Erythroblast (primary cell): ENCODE measurements around the gene PRKG1.
"Not testable (repeated sequence)": the region's sequence is repeated elsewhere in the genome, so short reads cannot be mapped to it uniquely, and the experiment has no call there.

Experiments
- DNase-seq, 2 experiments: peaks; one replicate each; lab custom pipeline; 2025; lab: John Stamatoyannopoulos, UW
- GATA1 ChIP-seq: IDR thresholded peaks from 2 replicates; pipeline ENCODE4 v1.6.1; 2011; ENCODE audit warnings: low read depth, mild to moderate bottlenecking, control low read depth, low read length, moderate library complexity
- POLR2A ChIP-seq: IDR thresholded peaks from 2 replicates; pipeline ENCODE4 v1.6.1; 2011; ENCODE audit warnings: mild to moderate bottlenecking, low read length

PRKG1 gene

GRCh38 chr10:51183783-51184182 is 109.5 kb downstream of the PRKG1 start:
- TF ChIP-seq POLR2A: no peak
- TF ChIP-seq GATA1: no peak
- DNase-seq: no peak

GRCh38 chr10:51186361-51186760 is 112.1 kb downstream of the PRKG1 start:
- TF ChIP-seq POLR2A (no peak), GATA1 (no peak)
- DNase-seq: no peak

DNA sequence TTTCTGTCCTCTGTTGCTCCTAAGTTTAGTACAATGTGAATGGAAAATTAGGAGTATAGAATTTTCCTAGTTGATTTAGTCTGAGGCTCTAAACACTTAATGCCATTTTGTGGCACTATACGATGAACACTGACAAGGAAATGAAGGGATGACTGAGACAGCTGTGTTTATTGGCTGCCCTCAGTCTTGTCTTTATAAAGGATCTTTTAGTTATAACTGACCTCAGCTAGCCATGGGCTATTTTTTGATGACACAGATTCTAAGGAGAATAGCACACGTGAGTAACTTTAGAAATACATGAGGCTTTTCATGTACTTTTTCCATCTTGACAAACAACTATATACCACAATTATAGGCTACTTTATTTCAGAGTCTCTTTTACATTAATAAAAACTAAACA is 113.7 kb downstream of the PRKG1 start:
- DNase-seq: no peak
- no peak for TF ChIP-seq POLR2A
- no peak for TF ChIP-seq GATA1

- DNase-seq: no peak
- TF ChIP-seq POLR2A: no peak
- TF ChIP-seq GATA1: no peak
Measured at GRCh38 chr10:51188866-51189265, 114.6 kb downstream of the PRKG1 start.

- no peak for TF ChIP-seq GATA1
- no peak for TF ChIP-seq POLR2A
- no peak for DNase-seq
Measured at GRCh38 chr10:51196508-51197175, 122.4 kb downstream of the PRKG1 start.

- TF ChIP-seq POLR2A: no peak
- no peak for DNase-seq
Measured at GRCh38 chr10:51198170-51198569, 123.9 kb downstream of the PRKG1 start.

DNA sequence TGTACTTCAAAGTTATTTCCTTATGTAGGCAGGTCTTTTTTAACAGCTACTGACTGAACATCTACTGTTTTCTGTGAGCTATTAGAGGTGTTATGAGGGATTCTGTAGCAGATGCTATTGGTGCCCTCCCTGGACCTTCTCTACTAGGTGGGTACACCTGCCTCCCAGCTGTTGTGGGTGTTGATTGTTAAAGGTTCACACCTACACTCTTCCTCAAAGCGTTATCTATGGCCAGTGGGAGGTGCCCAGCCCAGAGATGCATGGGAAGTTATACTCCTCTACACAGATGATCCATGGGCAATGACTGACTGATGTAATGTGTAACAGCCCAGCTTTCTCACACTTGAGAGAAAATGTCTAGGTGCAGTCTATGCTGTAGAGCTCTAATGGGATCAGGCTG is 127.7 kb downstream of the PRKG1 start:
- no peak for DNase-seq
- TF ChIP-seq POLR2A: no peak
- TF ChIP-seq GATA1: no peak

DNA sequence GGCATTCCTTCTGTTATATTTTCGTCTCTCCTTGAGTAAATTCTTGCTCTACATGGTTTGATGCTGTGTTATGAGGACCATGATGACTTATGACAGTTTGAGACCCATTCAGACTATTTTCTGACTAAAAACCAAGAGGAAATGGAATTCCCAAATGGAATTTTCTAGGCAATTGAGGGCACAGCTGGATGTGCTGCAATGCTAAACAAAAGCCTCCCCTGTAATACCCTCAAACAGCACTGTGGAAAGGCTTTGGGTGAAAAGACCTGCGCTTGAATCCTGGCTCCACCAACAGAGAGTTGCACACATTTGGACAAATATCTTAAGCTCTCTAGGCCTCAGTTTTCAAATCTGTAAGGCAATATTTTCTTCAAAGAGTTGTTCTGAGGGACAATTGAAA is 129.1 kb downstream of the PRKG1 start:
- no peak for TF ChIP-seq GATA1
- no peak for DNase-seq

DNA sequence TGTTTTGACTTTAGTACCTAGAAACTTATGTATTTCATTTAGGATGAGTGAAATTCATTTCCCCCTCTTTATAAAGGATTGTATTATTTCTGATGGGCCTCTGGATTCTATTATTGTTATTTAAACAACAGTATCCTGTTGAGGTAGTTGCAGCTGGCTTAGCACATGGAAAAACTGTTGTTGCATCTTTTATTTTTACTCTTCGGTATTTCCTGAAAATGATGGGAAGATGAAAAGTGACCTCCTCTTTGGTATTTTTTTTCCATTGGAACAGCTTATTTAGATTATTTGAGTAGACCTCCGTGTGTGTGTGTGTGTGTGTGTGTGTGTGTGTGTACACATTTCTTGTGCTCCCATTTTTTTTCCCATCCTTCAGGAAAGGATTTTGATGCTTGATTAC is 129.8 kb downstream of the PRKG1 start:
- TF ChIP-seq GATA1 (no peak), POLR2A (no peak)
- DNase-seq: no peak

DNA sequence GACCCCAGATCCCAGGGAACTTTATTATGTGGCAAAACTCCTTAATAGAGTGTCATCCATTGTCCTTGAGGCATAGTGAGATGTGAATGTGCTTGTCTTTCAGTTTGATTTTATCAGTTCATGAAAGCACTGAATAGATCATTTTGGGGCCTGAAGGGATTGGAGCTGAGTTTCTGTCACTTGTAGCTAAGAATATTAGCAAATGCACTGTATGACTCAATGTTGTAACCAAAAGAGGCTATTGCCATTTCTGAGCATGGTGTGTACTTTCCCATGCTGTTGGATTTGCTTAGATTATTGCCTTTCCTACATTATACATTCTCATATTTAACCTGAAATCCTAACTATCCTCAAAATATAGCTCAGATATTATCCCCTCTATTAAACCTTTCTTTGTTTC is 130.4 kb downstream of the PRKG1 start:
- DNase-seq: no peak
- TF ChIP-seq POLR2A (no peak), GATA1 (no peak)

- DNase-seq: no peak
Measured at GRCh38 chr10:51206500-51206899, 132.2 kb downstream of the PRKG1 start.

GRCh38 chr10:51212937-51213336 is 138.7 kb downstream of the PRKG1 start:
- not testable (repeated sequence) for DNase-seq

More at GRCh38 chr10:51206500-51206899, 132.2 kb downstream of the PRKG1 start:
- no peak for TF ChIP-seq POLR2A

GRCh38 chr10:51214207-51215196 is 140.2 kb downstream of the PRKG1 start:
- DNase-seq: no peak
- no peak for TF ChIP-seq POLR2A
- no peak for TF ChIP-seq GATA1
